AG04450 (cell line): ENCODE measurements around the gene DCDC1. TPM values are rescaled to one million over a fixed set of nuclear protein-coding genes. Genes with fewer than 3 reads are reported as not detected.

Source experiments
- CTCF ChIA-PET: fragments of 300-600, 350-600 bp; formaldehyde crosslinking; extraction: SDS; loops from one replicate; lab custom pipeline; 2022; ENCODE audit warnings: antibody characterized with exemption, inconsistent platforms; lab: Charles Lee
- POLR2A ChIA-PET: fragments of 350-600 bp; formaldehyde crosslinking; extraction: SDS; loops from one replicate; lab custom pipeline; 2021; ENCODE audit warnings: antibody characterized with exemption, inconsistent platforms; lab: Yijun Ruan, JAX
- DNase-seq: peaks from one replicate; pipeline ENCODE4 v3.0.0-alpha.2; 2011; ENCODE audit warnings: low read depth, low spot score
- H3K27ac ChIP-seq: one replicate; pipeline ENCODE4 v1.5.1; 2012; ENCODE audit warnings: low read depth, low read length, control low read depth
- H3K27me3 ChIP-seq: one replicate; pipeline ENCODE4 v1.6.0; 2012; ENCODE audit warnings: low read length; ENCODE audit not compliant: control insufficient read depth, insufficient read depth
- H3K4me3 ChIP-seq: 2 replicates; pipeline ENCODE4 v1.5.1; 2011; ENCODE audit warnings: mild to moderate bottlenecking, low read depth, low read length, control low read depth
- H3K9me3 ChIP-seq: 2 replicates; pipeline ENCODE4 v1.5.1; 2012; ENCODE audit warnings: low read length; ENCODE audit not compliant: control insufficient read depth, insufficient read depth
- CTCF ChIP-seq: IDR thresholded peaks from 2 replicates; pipeline ENCODE4 v1.5.1; 2011; ENCODE audit warnings: low read depth, low read length, control low read depth, inconsistent platforms
- polyA plus RNA-seq: library from polyadenylated mRNA; depleted of rRNA; stranded (reverse); fragments of >200 nt; gene quantifications from 2 replicates; pipeline ENCODE4 v1.2.3, GENCODE V29; 2011

DCDC1 gene
- polyA plus RNA-seq, 1 experiment, result 0.02 TPM

DNA sequence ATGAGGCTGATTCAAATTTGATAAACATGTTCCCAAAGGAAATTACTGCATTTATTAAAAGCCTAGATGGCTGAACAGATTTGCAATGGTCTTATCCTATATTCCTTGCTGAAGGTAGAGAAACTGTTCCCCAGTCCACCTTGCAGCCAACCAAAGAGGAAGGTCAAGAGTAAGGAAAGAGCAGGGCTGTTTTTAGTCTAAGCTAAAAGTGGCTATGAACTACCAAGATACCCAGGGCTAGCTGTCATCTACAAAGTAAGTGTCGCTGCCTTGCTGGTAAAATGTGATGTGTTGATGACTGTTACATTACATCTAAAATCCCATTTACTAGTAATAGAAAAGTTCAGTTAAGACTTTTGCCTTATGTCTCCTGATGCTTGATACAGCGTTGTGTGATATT is 493.3 kb downstream of the DCDC1 start:
- H3K9me3 ChIP-seq, result no peaks in the 10 kb centered on the region
- CTCF ChIA-PET, result no interaction called here
- H3K27me3 ChIP-seq, result no peaks in the 10 kb centered on the region
- no peak overlapping the region for H3K4me3 ChIP-seq
- no peak overlapping the region for H3K27ac ChIP-seq
- no peak for TF ChIP-seq CTCF
- POLR2A ChIA-PET, result no interaction called here
- DNase-seq, result no peak

GRCh38 chr11:30875806-30876205 is 493.7 kb downstream of the DCDC1 start:
- CTCF ChIA-PET, result no interaction called here
- POLR2A ChIA-PET, result no interaction called here
- H3K27ac ChIP-seq, result no peak overlapping the region
- DNase-seq, result no peak
- no peaks in the 10 kb centered on the region for H3K9me3 ChIP-seq
- H3K4me3 ChIP-seq, result no peak overlapping the region
- no peak for TF ChIP-seq CTCF
- no peaks in the 10 kb centered on the region for H3K27me3 ChIP-seq

- H3K27ac ChIP-seq, result no peak overlapping the region
- no peak for DNase-seq
- ChIA-PET POLR2A (no interaction called here), CTCF (no interaction called here)
- no peaks in the 10 kb centered on the region for H3K27me3 ChIP-seq
- no peak overlapping the region for H3K4me3 ChIP-seq
- TF ChIP-seq CTCF, result no peak
- H3K9me3 ChIP-seq, result no peaks in the 10 kb centered on the region
Observed at GRCh38 chr11:30873924-30874610, 495.5 kb downstream of the DCDC1 start.

DNA sequence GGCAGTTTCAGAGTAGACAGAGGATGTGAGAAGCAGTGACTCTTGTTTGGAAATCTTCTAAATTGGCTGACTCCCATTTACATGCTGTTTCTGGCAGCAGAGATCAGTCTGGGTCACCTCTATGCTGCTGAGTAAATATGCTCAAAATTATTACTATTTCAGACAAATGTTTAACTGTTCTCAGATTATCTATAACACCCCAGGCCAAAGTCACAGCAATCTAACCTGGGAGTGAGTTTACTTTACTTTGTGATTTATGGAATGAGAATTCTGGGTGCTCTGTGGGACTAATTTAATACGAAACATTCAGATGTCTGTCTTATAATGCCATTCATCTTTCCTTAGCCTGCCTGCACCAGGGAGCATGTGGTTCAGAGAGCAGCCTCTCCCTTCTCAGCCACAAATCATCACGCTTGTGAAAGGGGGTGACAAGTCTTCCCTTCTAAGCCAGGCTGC is 500.9 kb downstream of the DCDC1 start:
- CTCF ChIA-PET, result no interaction called here
- POLR2A ChIA-PET, result no interaction called here
- Histone ChIP-seq H3K27me3 (no peaks in the 10 kb centered on the region), H3K9me3 (no peaks in the 10 kb centered on the region), H3K27ac (no peak overlapping the region), H3K4me3 (no peak overlapping the region)
- TF ChIP-seq CTCF, result no peak
- no peak for DNase-seq

DNA sequence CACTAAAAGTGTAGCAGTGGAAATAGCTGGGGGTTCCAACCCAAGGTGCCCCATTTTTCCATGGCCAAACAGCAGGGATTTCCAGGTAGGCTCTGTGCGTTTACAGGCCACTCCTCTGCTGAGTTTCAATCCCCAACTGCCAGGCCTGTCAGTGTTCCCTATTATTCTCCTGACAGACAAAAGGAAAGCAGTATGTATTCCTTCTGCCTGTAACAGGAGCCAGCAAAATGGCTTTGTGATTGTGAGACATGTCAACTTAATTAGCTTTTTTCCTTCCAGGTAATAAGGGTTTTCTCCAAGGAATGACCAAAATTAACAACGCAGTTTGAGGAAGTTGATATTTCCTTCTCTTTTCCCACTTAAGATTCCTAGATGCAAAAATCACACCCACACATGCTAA is 506.3 kb downstream of the DCDC1 start:
- CTCF ChIA-PET, result interaction anchor here (1.0 kb wide), 1 partner anchor 16 kb away, joined by 3 read pairs; no protein-coding TSS in a partner anchor
- no peak for DNase-seq
- POLR2A ChIA-PET, result no interaction called here
- Histone ChIP-seq H3K4me3 (no peak overlapping the region), H3K27ac (no peak overlapping the region), H3K27me3 (no peaks in the 10 kb centered on the region), H3K9me3 (no peaks in the 10 kb centered on the region)
- no peak for TF ChIP-seq CTCF
